Medulla oblongata (tissue), 1 donor: ENCODE data around the gene CDH23.

ENCODE experiments used
- DNase-seq: peaks from one replicate; pipeline ENCODE4 v3.0.0-alpha.2; 2015; ENCODE audit errors: extremely low spot score

The CDH23 gene

DNA sequence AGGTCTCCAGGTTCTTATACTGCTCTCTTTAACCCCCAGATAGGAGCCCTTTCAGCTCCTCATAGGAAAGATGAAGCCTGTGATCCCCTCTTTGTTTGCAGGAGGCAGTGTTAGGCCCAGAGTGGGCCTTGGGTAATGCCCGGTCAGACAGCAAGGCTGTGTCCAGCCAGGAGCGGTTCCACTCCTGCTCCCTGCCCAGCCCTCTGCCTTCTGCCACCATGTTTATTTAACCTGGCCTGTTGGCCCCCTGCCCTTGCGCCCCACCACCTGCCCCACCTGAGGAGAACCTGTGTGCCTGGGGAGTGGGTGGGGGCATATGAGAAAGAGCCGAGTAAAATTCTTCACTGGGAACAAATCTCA lies 24.3 kb downstream of the CDH23 start:
- no peak for DNase-seq

DNA sequence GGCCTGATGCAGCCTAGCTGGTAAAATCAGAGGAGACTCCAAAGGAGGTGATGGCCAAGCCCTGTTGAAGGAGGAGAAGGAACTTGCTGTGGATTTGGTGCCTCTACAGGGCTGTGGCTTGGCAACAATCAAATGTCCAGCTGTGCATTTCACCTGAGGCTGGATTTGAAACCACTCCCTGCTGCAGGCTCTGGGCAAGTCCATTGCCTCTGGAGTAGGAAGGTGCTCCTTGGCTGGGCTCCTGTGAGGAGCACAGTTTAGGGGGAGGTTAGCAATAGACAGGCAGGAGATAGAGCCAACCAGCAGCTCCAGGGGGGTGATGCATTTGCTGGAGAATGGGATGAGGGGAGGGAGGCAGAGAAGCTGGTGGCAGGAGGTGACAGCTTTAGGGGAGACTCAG lies 26.5 kb downstream of the CDH23 start:
- DNase-seq, result no peak

DNA sequence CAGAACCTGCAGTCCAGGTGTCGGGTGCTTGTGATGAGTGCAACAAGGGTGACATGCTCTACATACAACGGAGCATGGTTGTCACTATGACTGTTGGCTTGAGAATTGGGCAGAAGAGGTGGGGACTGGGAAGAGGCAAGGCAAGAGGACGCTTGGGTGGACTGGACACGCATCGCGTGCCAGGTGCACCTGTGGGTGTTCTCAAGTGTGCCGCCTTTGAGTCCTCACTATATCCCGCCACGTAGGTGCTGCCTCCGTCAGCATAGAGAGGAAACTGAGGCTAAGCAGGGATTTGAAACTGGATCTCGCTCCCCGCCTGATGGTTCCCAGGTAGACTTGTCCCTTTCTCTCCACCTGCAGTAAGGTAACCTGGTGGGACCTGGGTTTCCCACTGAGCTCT lies 27.2 kb downstream of the CDH23 start:
- DNase-seq, result no peak

DNA sequence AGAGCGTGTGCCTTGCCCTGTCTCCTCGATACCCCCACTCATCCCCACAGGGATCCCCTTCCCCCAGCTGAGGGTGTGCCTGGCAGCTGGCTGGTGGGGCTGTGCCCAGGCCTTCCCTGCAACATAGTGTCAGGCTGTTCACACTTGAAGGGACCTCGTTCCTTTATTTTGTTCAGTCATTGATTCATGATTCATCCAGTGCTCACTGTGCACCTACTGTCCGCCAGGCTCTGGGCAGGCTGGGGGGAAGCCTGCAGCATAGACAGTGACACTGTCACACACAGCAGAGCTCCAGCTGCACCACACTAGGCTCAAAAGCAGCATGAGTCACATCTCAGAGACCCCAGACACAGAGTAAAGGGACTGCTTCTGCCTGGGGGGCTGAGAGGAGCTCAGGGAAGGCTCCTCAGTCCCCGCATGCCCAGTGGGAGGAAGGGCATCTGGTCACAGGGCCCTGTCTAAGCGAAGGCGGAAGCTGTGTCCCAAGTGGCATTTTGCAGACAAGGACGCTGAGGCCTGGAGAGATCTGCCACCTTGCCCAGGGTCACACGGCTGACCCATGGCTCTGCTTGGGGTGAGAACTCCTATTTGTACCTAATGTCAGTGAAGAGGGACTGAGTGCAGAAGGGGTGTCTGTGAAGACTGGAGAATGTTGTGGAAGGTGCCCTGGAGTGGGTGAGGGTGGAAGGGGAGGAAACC lies 27.9 kb downstream of the CDH23 start:
- DNase-seq, result no peak

- DNase-seq, result no peak
Observed at GRCh38 chr10:71426058-71426605, 29.4 kb downstream of the CDH23 start.

- DNase-seq, result no peak
Observed at GRCh38 chr10:71427246-71427645, 30.5 kb downstream of the CDH23 start.

DNA sequence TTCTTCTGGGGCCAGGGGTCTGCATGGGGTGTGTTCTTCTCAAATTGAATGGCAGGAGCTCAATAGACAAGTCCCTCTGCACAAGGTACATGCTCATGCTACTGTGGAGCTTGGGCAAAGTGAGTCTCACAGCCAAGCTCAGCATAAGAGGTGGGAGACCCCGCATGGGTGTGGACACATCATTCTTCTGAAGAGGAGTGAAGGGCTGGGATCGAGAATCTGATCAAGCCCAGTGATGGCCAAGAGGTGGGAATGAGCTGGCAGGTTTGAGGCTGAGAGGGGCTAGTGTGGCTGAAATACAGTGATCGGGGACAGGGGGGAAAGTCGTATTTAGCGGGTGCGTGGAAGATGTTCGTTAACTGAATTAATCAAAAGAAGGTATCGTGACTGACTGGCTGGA lies 32.6 kb downstream of the CDH23 start:
- no peak for DNase-seq

- DNase-seq, result no peak
Observed at GRCh38 chr10:71429929-71430328, 33.2 kb downstream of the CDH23 start.

GRCh38 chr10:71431239-71432100 lies 34.8 kb downstream of the CDH23 start:
- DNase-seq, result peak; percentile 6

- DNase-seq, result no peak
Observed at GRCh38 chr10:71432101-71432905, 35.6 kb downstream of the CDH23 start.

- DNase-seq, result no peak
Observed at GRCh38 chr10:71432956-71433767, 36.4 kb downstream of the CDH23 start.

DNA sequence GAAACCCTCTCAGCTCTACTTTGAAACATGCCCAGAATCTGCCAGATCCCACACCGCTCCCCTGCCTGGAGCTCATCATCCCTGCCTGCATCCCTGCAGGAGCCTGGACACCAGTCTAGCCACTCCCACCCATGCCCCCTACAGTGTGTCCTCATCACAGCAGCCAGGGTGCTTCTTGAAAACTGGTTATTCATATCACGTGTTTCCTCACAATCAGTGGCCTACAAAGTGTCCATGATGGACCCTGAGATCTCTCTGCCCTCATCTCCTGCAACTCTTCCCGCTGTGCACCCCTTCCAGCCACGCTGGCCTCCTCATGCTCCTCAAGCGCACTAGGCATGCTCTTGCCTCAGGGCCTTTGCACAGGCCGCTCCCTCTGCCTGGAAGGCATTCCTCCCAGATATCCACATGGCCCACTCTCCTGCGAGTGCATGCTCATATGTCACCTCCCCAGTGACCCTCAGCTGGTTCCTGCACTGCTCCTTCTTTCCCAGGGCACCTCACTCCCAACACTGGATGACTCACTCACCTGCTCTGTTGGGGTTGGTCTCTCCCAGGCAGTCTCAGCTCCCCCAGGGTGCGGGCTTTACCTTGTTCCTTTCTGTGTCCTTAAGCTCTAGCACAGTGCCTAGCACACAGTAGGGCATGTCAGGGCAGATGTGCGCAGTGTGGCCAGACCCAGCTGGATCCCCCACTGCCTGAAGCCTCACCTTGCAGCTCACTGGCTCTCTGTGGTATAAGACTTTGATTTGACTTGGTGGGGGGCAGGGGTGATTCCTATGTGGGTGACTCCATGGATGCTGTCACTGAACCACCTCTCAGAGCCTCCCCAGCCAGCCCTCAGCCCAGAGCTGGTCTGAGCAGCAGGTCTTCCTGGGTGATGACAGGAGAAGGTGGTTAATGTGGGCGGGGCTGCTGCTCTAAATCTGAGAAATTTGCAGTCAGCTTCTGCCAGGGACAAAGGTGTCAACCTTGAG lies 37.3 kb downstream of the CDH23 start:
- no peak for DNase-seq

GRCh38 chr10:71434760-71435394 lies 38.2 kb downstream of the CDH23 start:
- no peak for DNase-seq

DNA sequence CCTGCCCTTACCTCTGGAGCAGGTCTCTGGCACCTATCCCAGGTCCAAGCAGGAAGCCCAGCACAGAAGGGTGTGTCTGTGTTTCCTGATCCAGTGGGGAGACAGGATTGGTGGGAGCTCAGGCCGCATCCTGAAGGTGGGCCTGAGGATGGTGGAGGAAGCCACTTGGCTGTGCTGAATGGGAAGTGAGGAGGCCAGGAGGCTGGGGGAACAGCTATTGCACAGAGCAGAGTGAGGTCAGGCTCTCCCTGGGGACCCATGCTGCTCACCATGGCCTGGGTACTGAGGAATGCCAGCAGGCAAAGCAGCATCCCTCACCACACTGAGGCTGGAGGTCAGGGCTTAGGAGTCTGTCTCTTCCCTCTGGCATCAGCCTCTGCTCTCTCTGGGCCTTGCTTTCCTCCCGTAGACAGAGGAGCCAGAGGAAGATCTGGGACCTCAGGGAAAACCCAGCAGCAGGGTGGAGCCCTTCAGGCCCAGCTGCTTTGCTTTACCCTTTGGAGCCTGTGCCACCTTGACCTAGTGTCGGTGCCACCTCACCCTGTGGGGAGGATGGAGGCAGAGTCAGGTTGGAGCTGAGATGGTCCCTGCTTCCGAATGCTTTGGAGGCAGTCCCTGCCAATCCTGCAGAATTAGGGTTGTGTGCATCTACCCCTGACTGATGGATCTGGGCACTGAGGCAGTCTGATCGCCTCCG lies 39.0 kb downstream of the CDH23 start:
- no peak for DNase-seq

GRCh38 chr10:71436268-71437125 lies 39.8 kb downstream of the CDH23 start:
- no peak for DNase-seq

DNA sequence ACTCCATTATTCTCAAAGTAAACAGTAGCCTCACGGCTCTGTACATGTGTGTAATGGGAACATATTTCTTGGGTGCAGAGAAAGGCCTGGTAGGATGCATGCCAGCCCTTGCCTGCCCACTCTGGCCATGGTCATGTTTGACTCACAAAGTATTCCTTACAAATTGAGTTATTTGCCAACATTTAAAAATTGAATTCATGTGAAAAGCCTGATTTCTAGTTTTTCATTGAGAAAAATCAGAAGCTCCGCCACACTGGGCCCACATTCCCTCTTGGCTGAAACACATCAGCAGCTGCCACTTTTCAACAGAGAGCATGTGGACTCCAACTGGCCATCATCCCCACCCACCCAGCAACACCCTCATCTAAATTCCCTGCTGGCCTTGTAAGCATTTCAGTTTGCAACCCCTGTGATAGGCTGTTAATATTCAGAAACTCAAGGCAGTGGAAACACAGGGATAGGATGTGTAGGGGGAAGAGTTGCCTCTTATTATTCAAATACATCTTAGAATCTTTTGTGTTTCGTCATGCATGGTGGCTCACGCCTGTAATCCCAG lies 40.9 kb downstream of the CDH23 start:
- no peak for DNase-seq

- DNase-seq, result no peak
Observed at GRCh38 chr10:71438761-71439160, 42.0 kb downstream of the CDH23 start.
